GM21423 (cell line): ENCODE measurements around the gene QPCT.
A peak's percentile ranks its signal among the peaks of the same experiment; 100 is the strongest.
"Not testable (repeated sequence)": the region's sequence is repeated elsewhere in the genome, so short reads cannot be mapped to it uniquely, and the experiment has no call there.

Experiments
- ATAC-seq: cut with Tn5 transposase; IDR thresholded peaks from one replicate; pipeline ENCODE4 v1.9.1; 2021; ENCODE audit warnings: mild to moderate bottlenecking, moderate library complexity; ENCODE audit not compliant: unreplicated experiment

Gene QPCT

DNA sequence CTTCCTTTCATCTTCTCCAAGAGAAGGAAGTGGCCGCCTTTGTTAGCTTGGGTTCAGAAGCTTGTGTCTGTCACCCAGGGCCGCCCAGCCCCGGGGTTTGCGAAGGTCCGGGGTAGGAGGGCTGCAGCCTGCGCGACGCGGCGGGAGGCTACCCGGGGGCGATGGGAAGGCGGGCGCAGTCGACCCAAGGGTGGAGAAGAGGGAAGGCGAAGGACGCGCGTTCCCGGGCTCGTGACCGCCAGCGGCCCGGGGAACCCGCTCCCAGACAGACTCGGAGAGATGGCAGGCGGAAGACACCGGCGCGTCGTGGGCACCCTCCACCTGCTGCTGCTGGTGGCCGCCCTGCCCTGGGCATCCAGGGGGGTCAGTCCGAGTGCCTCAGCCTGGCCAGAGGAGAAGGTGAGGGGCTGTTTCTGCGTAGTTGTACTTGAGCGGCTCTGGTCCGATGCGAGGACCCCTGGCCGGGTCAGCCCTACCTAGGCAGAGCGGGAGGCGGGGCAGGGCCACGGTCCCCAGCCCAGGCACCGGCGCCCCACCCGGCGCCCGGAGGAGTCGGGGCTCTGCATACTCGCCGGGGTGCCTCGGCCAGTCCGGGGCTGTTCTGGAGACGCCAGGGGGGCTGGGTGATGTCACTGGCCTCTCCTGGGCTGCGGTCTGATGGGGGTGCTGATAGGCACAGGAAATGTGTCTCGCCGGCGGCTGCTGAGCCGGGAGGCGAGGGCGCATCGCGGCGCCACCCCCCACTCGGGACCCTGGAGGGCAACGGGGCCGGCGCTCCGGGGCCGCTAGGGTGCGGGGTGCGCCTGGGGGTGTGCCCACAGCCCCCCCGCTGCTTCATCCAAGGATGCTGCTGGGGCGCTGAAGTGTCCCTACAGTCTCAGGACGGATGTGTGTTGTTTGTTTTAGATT lies at the start of gene QPCT:
QPCT (plus strand) TSS at position 178 of the 909 bp plus-strand sequence; CDS start at position 280, 102 bp downstream.
- ATAC-seq: peak; percentile 52

DNA sequence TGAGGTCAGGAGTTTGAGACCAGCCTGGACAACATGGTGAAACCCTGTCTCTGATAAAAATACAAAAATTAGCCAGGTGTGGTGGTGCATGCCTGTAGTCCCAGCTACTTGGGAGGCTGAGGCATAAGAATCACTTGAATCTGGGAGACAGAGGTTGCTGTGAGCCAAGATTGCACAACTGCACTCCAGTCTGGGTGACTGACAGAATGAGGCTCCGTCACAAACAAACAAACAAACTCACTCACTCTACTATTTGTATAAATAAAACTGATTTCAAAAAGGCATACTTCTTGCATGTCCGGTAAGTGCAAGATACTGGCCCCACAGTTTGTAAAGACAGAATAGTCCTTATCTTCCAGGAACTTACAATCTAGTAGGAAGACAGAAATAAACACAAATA lies 49.6 kb upstream of the QPCT start:
- not testable (repeated sequence) for ATAC-seq

DNA sequence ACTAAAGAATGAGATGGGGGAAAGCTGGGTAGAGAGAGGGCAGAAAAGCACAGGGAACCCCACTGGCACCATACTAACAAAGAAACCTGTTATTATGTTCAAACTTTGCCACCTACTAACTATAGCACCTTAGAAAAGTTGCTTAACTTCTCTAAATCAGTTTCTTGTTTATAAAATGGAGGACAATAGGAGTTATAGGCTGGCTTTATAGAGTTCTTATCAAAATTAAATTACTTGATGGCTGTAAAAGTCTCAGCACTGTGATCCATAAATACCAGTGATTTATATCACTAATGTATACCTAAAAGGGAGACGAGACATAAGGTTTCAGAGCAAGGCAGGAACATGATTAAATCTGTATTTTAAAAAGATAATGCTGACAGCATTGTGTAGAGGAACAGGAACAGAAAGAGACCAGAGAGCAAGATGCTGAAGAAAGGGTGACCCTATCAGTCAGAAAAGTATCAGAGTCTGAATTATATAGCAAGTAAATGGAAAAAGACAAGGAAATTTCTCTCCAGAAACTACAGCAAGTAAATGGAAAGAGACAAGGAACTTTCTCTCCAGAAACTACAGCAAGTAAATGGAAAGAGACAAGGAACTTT lies 48.9 kb upstream of the QPCT start:
- no peak for ATAC-seq

DNA sequence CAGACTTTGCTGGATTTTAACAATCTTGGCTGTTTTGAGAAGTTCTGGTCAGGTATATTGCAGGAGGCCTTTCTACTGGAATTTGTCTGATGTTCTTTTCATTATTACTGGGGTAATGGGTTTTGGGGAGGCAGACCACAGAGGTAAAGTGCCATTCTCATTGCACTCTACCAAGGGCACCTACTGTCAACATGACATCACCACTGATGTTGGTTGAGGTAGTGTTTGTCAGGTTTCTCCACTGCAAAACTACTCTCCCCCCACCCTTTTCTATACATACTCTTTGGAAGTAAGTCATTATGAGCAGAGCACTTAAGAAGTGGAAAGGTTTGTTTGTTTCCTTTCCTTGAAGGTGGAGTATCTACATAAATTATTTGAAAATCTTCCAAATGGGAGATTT lies 46.8 kb upstream of the QPCT start:
- no peak for ATAC-seq

DNA sequence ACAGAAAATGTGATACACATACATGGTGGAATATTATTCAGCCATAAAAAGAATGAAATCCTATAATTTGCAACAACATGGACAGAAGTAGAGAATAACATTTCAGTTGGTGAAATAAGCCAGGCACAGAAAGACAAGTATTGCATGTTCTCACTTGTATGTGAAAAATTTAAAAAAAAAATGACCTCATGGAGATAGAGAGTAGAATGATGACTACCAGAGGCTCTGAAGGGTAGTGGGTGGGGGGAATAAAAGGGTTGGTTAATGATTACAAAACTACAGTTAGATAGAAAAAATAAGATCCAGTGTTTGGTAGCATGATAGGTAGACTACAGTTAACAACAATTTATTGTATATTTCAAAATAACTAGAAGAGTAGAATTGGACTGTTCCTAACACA lies 44.3 kb upstream of the QPCT start:
- no peak for ATAC-seq

DNA sequence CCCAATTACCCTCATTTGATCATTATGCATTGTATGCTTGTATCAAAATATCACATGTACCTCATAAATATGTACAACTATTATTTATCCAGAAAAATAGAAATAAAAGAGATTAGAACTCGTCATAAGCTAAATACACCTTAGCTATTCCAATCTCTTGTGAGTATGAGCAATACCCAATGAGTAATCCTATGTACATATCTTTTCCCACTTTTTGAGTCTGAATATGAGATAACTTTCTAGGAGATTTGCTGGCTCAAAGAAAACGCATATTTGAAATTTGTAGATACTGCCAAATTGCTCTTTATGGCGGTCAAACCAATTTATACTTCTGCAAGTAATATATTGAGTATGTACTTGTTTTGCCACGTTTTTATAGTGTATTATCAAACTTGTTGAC lies 43.9 kb upstream of the QPCT start:
- ATAC-seq: no peak

DNA sequence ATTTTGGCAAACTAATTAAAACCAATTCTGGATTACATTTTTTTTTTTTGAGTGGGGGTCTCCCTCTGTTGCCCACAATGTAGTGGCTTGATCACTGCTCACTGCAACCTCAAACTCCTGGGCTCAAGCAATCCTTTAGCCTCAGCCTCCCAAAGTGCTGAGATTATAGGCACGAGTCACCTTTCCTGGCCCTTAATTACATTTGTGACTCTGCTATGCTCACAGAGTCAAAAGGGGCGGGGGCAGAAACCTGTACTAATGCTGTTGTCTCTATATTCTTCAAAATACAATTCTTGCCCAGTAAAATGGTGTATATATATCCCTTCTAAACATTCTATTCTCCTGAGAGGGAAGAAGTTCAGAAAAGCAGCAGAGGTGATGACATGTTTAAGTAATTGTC lies 43.0 kb upstream of the QPCT start:
- ATAC-seq: no peak

DNA sequence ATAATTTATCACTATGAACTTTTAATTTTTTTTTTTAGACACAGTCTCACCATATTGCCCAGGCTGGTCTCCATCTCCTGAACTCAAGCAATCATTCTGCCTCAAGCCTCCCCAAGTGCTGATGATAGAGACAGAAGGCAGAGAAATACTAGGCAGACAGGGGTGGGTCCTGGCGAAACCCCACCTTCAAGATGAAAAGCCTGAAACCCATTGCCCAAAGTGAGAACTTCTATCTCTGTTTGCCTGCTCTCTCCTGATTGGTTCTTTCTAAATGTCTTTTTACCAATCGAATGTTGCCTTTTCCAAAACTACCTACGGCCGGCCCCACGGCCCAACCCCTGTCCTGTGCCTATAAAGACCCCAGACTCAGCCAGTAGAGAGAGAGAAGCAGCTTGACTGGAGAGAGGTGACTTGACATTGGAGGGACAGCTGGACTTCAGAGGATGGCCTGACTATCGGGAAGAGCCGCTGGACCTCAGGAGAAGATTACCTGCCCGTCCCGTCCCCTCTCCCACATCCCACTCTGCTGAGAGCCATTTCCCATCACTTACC lies 41.7 kb upstream of the QPCT start:
- no peak for ATAC-seq

DNA sequence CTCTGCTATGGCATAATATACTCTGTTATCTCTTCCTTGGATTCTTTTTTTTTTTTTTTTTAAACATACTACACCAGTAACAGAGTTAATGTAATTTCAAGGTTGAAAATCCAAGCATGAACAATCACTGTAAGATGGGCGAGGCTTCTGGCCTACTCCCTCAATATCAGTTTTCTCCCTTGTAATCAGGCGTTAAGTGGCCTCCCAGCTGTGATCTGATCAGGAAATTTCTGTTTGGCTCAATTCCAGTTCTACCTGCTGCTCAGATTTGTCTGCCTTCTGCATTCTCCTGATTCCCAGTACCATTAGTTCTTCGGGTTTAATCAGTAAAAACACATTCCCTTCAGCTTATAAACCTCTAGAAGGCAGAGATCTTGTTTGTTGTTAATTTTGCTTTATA lies 38.4 kb upstream of the QPCT start:
- no peak for ATAC-seq

DNA sequence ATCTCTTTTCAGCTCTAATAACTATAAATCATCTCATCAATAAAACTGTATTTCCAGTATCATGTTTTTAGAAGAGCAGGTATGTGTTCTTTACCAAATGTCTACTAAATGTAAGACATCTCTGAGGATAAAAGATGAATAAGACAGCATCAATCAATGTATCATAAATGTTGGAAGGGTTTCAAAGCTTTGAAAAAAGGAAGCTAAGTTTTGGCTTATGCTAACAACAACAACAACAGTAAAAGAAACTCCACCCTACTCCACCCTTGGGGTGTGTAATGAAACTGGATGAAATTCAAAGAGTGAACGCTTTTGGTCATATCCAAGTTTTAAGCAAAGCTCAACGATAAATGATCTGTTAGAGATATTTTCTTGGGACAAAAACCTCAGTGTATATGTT lies 36.9 kb upstream of the QPCT start:
- no peak for ATAC-seq

DNA sequence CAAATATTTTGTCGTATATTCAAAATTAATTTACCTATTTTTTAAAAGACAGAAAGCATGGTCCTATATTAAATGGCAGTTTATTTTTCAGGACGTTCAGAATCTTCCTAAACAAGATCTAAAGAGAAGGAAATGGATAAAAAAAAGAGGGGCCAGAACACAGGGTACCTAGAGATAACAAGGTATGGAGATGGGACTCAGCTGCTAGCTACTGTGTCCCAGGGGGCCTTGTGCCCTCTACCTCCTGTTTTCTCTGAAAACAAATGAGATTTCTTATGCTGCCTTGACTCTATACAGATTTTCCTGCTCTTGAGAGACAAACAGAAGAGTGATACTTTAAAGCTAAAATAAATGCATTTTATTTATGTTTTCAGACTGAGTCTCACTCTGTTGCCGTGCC lies 29.1 kb upstream of the QPCT start:
- ATAC-seq: no peak

DNA sequence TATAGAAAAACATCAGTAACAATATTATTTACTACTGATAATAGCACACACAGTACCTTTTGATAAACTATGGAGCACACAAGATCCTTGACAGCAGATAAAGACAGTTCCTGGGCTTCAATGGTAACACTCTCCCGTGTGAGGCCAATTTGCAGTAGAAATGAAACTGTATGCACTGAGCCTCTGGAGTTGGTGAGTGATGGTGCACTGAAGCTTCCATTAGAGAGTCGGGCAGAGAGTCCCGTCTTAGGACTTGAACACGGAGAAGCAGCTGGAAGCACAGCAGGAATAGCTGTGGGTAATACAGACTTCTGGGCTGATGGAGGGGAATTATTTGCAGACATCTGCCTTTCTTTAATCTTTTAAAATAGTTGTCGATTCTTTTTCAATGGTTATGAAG lies 28.2 kb upstream of the QPCT start:
- no peak for ATAC-seq

DNA sequence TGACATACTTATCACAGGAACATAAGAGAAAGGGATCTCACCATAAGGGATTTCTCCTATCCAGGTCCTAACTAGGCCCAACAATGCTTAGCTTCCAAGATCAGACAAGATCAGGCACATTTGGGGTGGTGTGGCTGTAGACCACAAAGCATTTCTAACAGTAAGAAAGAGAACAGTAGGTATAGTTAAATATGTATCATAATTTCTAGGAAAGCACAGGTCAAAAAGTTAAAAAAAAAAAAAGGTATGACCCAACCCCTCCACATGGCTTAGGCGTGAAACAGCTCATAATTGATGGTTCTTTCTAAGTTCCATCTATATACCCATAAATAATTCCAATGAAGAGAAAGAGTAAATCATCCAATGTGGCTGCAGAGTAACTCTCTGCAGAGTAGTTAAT lies 26.7 kb upstream of the QPCT start:
- ATAC-seq: no peak

DNA sequence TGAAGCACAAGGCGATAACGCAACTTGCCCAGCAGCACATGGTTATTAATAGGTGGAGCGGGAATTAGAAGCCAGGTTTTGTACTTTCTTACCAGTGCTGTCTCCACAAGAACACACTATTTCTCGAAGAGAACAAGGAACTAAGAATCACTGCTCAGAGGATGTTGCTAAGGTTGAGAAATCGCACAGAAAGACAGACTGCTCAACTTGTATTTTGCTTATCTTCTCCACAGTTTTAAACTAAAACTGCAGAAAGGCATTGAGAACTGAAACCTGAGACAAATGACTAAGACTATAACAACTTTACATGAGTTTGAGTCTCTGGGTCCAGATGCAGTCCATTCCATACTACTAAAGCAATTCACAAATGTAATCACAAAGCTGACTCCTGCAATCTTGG lies 26.0 kb upstream of the QPCT start:
- peak; percentile 70 for ATAC-seq

DNA sequence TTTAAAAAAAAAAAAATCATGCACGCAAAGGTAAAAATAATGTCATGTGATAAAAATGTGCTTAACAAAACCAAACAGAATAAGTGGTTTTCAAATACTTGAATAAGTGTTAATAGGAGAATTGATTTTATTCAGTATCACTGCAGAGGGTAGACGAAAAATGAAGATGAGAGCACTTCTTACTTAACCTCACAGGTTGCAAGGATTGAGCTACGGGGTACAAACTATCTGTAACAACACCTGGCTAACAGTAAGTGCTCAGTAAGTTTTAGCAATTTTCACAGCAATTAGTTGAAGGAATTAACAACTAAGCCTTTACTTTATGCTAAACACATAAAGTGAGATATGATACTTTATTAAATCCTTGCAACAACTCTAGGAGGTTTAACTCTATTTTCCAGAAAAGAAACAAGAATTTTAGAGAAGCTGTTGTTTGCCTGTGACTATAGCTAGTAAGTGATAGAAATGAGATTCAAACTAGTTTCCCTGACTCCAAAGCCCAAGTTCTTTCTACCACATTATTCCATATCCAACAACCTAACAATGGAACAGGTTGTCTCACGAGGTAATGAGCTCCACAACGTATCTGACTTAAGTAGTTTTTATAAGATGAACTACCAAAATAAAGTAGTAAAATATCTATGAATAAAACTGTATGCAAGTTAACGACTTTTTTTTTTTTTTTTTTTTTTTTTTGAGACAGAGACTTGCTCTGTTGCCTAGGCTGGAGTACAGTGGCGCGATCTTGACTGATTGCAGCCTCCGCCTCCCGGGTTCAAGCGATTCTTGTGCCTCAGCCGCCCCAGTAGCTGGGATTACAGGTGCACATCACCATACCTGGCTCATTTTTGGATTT lies 24.4 kb upstream of the QPCT start:
- no peak for ATAC-seq

DNA sequence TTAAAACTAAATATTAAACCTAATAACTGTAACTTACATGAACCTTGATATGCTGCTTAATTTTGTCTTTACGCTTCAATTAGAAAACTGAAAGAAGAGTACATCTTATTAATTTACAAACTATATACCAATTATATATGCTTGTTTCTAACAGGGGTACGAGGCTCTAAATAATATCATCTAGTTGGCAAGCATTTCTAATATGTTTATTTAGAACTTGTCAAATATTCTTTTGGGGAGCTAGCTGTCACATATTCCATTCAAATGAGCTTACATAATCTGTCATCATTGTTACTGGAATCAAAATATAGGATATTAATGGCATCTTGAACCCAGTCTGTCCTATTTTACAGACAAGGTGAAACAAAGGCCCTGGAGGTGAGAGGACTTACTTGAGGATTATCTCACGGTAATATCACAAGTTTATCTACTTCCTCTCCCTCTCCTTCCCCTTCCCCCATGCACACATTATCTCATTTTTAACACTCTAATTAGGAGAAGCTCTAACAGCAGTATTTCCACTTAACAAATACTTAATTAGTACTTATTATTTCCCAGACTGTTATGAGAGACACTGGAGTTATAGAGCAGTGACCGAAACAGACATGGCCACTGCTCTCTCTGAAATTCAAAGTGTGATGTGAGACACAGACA lies 23.3 kb upstream of the QPCT start:
- no peak for ATAC-seq

DNA sequence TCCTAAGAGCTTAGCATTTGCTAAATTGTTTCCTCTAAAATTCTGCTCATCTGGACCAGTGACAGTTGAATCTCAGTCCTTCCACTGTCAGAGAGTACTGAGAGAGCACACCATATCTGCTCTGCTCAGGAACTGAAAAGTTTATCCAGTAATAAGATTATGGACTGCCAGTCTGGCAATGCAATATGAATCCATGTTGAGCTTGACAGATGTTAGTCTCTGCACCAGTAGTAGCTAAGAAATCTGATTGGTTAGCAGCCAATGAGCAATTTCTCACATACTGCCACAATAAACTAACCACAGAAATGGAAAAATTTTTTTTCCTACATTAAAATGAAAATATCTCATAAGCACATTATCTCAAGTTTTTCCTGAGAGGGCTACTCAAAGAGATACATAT lies 22.1 kb upstream of the QPCT start:
- ATAC-seq: no peak

DNA sequence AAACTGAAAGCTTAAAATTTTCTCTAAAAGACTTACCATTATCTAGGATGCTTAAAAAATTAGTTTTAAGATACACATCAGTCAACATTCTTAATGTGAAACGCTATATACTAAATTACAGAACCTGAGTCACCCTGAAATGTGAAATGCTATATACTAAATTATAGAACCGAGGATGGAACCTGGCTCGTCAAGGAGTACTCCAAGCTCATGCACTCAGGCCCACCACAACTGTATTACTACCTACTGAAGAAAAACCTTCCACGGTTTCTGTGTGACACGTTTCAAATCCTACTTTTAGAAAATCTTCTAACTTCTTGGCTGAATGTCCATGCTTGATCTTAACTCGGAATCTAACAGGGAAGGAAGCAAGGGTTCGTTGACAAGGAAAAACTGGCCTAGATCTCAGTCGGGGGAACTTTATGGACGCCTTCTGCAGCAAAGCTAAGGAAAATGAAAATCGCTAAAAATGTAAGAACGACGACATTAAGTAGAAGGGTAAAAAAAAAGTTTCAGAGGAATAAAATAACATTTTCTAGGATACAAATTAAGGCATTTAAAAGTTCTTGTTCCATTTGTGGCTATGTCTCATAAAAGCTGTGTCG lies 21.2 kb upstream of the QPCT start:
- no peak for ATAC-seq

DNA sequence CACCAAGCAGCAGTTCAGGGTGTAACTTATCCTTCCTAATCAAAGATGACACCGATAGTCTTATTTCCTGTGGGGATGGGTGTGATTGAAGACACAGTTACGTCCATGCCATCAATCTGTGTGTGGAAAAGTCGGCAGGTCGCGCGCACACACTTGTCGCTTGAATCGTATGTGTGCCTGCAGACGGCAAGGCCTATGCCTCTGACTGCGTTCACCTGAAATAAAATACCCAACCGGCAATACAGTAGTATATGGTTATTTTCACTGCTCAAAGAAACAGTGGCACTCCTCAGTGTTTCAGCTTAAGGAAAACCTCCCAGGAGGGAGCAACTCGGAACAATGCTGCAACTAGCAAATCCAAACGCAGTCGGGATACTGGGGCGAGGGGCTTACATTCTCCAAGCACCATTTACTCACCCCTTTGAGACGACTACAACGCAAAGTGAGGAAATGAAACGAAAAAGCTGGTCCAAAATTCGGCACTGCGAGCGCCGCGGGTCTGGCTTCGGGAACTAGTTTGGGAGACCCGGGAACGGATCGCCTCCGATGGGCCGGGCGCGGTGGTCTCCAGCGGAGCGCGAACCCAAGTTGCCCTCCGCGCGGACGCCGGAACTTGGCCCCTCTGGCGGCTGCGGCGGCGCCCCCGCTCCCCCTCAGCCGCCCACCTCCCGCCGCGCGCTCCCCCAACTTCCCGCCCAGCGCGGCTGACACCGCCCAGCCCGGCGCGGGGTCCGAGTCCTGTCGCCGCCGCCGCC lies 20.5 kb upstream of the QPCT start:
- ATAC-seq: peak; percentile 12

DNA sequence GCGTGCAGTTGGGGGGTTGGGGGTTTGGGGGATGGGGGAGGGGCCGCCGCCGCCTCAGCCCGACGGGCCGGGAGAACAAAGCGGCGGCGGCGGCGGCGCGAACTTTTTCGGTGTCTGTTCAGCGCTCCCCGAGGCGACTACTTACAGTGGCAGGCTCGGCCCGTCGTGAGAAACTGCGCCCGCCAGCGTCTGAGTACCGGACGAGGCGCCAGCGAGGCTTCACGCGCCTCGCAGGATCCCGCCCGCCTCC lies 20.0 kb upstream of the QPCT start:
- no peak for ATAC-seq
